Esophagus squamous epithelium (tissue), 5 donors: Measurements from ENCODE around the gene LSM14B. TPM values are rescaled to one million over a fixed set of nuclear protein-coding genes. Genes with fewer than 3 reads are reported as not detected.
A peak's percentile ranks its signal among the peaks of the same experiment; 100 is the strongest.

Experiments used
- DNase-seq: peaks from one replicate; lab custom pipeline; 2025; lab: John Stamatoyannopoulos, UW
- H3K27ac ChIP-seq, 4 donors: fragments of 200-600 bp; sonication (generic); one replicate each; pipeline ENCODE4 v1.5.1; 2016 to 2019; ENCODE audit warnings: mild to moderate bottlenecking in 1 of 4
- H3K27me3 ChIP-seq, 4 donors: fragments of 200-600 bp; sonication (generic); 1 replicate in 3 of 4; 2 replicates in 1 of 4; pipeline versions ENCODE4 v1.5.1 to v1.6.0; 2017 to 2021; ENCODE audit warnings: antibody characterized with exemption in 1 of 4
- H3K36me3 ChIP-seq, 3 donors: fragments of 200-600 bp; sonication (generic); one replicate each; pipeline ENCODE4 v1.5.1; 2016 to 2019
- H3K4me1 ChIP-seq, 3 donors: fragments of 200-600 bp; sonication (generic); one replicate each; pipeline ENCODE4 v1.5.1; 2017 to 2019
- H3K4me3 ChIP-seq, 4 donors: fragments of 200-600 bp; sonication (generic); 1 replicate in 3 of 4; 2 replicates in 1 of 4; pipeline ENCODE4 v1.5.1; 2016 to 2019; ENCODE audit warnings: mild to moderate bottlenecking in 2 of 4, moderate library complexity in 1 of 4
- H3K9me3 ChIP-seq, 3 donors: fragments of 200-600 bp; sonication (generic); one replicate each; pipeline ENCODE4 v1.5.1; 2016 to 2019
- CTCF ChIP-seq, 6 experiments: fragments of 450-650 bp in 4 of 6; fragments of 200-600 bp in 2 of 6; sonication (generic) in 2 of 6; IDR thresholded peaks; one replicate each; pipeline ENCODE4 v1.5.1; 2016 to 2019; ENCODE audit warnings: antibody characterized with exemption in 6 of 6, mild to moderate bottlenecking in 4 of 6, moderate library complexity in 4 of 6
- POLR2A ChIP-seq, 4 donors: fragments of 450-650 bp; IDR thresholded peaks; one replicate each; pipeline ENCODE4 v1.6.1; 2017; ENCODE audit warnings: antibody characterized with exemption in 4 of 4, mild to moderate bottlenecking in 4 of 4, moderate library complexity in 3 of 4
- WGBS, 2 donors: methylation state at CpG; one replicate each; pipeline ENCODE4 v1.1.5; 2018; 5-methylcytosine and 5-hydroxymethylcytosine counted together
- intact Hi-C: fragments of 100-400 bp; cut with DNase I; formaldehyde crosslinking; loops from one replicate; pipeline ENCODE4 v1.15.0; 2022
- total RNA-seq, 4 donors: library from RNA; depleted of rRNA; stranded (reverse); fragments of >200 nt; gene quantifications; one replicate each; pipeline ENCODE4 v1.1.0, GENCODE V29; 2016
- donor health status: DM: yes; HTN: yes; CAD: no.

Gene LSM14B
- total RNA-seq, 4 donors from 2014 or later: 18.1 to 30.5 (median 21.7) TPM

DNA sequence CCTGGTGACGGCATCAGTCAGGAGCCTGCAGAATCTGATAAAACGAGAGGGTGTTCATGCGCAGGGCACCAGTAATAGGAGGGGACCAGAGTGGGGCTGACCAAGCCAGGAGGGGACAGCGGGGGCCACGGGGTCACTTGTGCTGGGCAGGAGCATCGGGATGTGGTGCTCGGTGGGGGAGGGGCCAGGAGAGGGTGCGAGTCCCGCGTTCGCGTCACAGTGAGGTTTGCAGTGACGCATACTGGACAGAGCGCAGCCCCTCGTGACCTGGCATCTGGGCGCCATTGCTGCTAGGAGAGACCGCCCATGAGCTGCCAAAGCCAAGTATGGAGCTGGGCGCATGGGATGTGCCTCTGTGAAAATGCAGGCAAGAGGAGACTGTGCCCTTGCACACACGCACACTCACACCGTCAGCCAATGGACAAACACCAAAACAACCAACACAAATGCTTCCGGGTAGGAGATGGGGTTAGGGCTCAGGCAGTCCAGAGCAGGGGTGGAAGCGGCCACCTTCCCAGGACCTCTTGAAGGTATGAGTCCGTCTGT is 46.7 kb downstream of the LSM14B start:
- intact Hi-C loops: no loop called here
- DNase-seq: no peak
- Histone ChIP-seq H3K9me3 (no peaks in the 10 kb centered on the region), H3K4me1 (no peaks in the 10 kb centered on the region), H3K27ac (no peak overlapping the region), H3K4me3 (no peak overlapping the region), H3K27me3 (no peaks in the 10 kb centered on the region), H3K36me3 (peaks cover 8 to 88% (median 35%) of the 10 kb centered on the region in 3 donors)
- 90 to 97% methylated on average over 10 to 15 of the region's 23 CpGs for WGBS, 2 donors
- TF ChIP-seq POLR2A (IDR thresholded peaks at IDR 0.05) (no peak), CTCF (IDR thresholded peaks at IDR 0.05) (no peak)

DNA sequence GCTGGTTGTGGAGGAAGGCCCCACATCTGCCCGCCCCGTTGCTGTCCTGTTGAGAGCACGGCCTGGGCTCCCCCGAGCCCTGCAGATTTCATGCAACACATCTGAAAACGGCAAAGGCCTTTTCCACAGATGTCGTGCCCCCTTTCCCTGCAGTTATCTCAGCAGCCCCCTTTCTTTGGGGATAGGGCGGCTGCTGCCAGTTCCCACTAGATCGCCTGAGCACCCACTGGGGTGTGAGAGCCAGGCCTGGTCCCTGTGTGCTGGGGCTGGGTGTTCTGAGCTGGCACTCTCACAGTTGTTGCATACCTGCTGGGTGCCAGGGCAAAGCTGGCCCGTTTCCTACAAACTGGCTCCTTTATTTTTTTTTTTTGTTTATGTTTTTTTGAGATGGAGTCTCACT is 48.3 kb downstream of the LSM14B start:
- Histone ChIP-seq H3K27ac (no peak overlapping the region), H3K4me1 (no peaks in the 10 kb centered on the region), H3K27me3 (no peaks in the 10 kb centered on the region), H3K4me3 (no peak overlapping the region), H3K9me3 (no peaks in the 10 kb centered on the region), H3K36me3 (peaks cover 9 to 88% (median 23%) of the 10 kb centered on the region in 3 donors)
- intact Hi-C loops: no loop called here
- TF ChIP-seq CTCF (IDR thresholded peaks at IDR 0.05) (no peak), POLR2A (IDR thresholded peaks at IDR 0.05) (no peak)
- no peak for DNase-seq
- WGBS, 2 donors: 82% methylated on average over 6 to 8 of the region's 9 CpGs

DNA sequence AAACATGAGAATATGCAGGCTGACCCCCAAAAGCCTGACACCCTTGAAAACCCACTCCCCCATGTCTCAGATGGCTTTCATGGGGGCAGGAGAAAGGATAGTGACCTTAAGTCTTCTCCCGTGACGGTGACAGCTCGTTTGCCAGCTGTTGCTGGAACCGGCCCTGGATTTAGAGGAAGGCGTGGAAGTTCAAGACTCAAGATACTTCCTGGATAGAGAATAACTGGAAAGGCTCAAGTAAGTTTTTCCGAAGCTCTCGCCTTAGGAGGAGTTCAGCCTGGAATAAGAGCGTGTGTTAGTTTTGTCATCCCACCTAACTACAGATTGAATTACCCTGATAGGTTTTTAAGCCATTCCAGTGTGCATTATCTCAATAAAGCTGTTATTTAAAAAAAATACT is 49.0 kb downstream of the LSM14B start:
- H3K4me1 ChIP-seq: no peaks in the 10 kb centered on the region
- H3K9me3 ChIP-seq: no peaks in the 10 kb centered on the region
- WGBS, 2 donors: 66 to 78% methylated on average over 8 of the region's 8 CpGs
- H3K36me3 ChIP-seq: peaks cover 11 to 88% (median 20%) of the 10 kb centered on the region in 3 donors
- no peak overlapping the region for H3K4me3 ChIP-seq
- no peak for TF ChIP-seq POLR2A (IDR thresholded peaks at IDR 0.05)
- TF ChIP-seq CTCF (IDR thresholded peaks at IDR 0.05): no peak
- peak overlapping the region in 1 of 4 donors; percentile 29 for H3K27ac ChIP-seq
- DNase-seq: no peak
- intact Hi-C loops: no loop called here
- H3K27me3 ChIP-seq: no peaks in the 10 kb centered on the region

- Histone ChIP-seq H3K27me3 (no peaks in the 10 kb centered on the region), H3K4me3 (no peak overlapping the region), H3K4me1 (no peaks in the 10 kb centered on the region), H3K36me3 (peaks cover 11 to 82% (median 15%) of the 10 kb centered on the region in 3 donors), H3K9me3 (no peaks in the 10 kb centered on the region), H3K27ac (no peak overlapping the region)
- WGBS, 2 donors: 95 to 100% methylated on average over 4 to 11 of the region's 18 CpGs
- intact Hi-C loops: no loop called here
- TF ChIP-seq CTCF (IDR thresholded peaks at IDR 0.05) (no peak), POLR2A (IDR thresholded peaks at IDR 0.05) (no peak)
- no peak for DNase-seq
Observed at GRCh38 chr20:62172666-62173065, 50.4 kb downstream of the LSM14B start.

- TF ChIP-seq CTCF (IDR thresholded peaks at IDR 0.05) (no peak), POLR2A (IDR thresholded peaks at IDR 0.05) (no peak)
- DNase-seq: no peak
- Histone ChIP-seq H3K27ac (no peak overlapping the region), H3K9me3 (no peaks in the 10 kb centered on the region), H3K27me3 (no peaks in the 10 kb centered on the region), H3K36me3 (peaks cover 4 to 77% (median 11%) of the 10 kb centered on the region in 3 donors), H3K4me3 (no peak overlapping the region), H3K4me1 (no peaks in the 10 kb centered on the region)
- intact Hi-C loops: no loop called here
- 86 to 91% methylated on average over 18 to 20 of the region's 28 CpGs for WGBS, 2 donors
Observed at GRCh38 chr20:62174021-62174804, 51.9 kb downstream of the LSM14B start.
